Esophagus (tissue), 2 donors: ENCODE results near the gene RBM5. TPM values are rescaled to one million over a fixed set of nuclear protein-coding genes. Genes with fewer than 3 reads are reported as not detected.
A peak's percentile ranks its signal among the peaks of the same experiment; 100 is the strongest.

Experiments used
- H3K27ac ChIP-seq, 2 donors: one replicate each; pipeline ENCODE4 v1.5.1; 2013; ENCODE audit warnings: low read depth in 2 of 2, mild to moderate bottlenecking in 2 of 2, inconsistent platforms in 1 of 2, low read length in 1 of 2, moderate library complexity in 1 of 2
- H3K27me3 ChIP-seq, 2 donors: one replicate each; pipeline ENCODE4 v1.6.1; 2013; ENCODE audit warnings: low read length in 2 of 2, control low read depth in 1 of 2, mild to moderate bottlenecking in 1 of 2; ENCODE audit not compliant: insufficient read depth in 2 of 2, control insufficient read depth in 1 of 2
- H3K36me3 ChIP-seq, 2 donors: one replicate each; pipeline ENCODE4 v1.6.1; 2013; ENCODE audit warnings: low read length in 1 of 2; ENCODE audit not compliant: control insufficient read depth in 2 of 2, insufficient read depth in 2 of 2
- H3K4me1 ChIP-seq, 2 donors: one replicate each; pipeline ENCODE4 v1.6.1; 2013; ENCODE audit warnings: low read length in 1 of 2; ENCODE audit not compliant: control insufficient read depth in 2 of 2, insufficient read depth in 2 of 2
- H3K4me3 ChIP-seq, 2 donors: one replicate each; pipeline ENCODE4 v1.5.1; 2013; ENCODE audit warnings: low read length in 2 of 2, mild to moderate bottlenecking in 2 of 2, low read depth in 1 of 2, moderate library complexity in 1 of 2
- H3K9me3 ChIP-seq, 2 donors: one replicate each; pipeline ENCODE4 v1.6.1; 2013; ENCODE audit warnings: mild to moderate bottlenecking in 2 of 2, low read depth in 1 of 2, low read length in 1 of 2, moderate library complexity in 1 of 2; ENCODE audit not compliant: control insufficient read depth in 2 of 2, insufficient read depth in 1 of 2
- WGBS, 2 donors: extraction: QIAGEN DNeasy Blood & Tissue Kit; methylation state at CpG; one replicate each; pipeline ENCODE4 v1.1.7; 2013; 5-methylcytosine and 5-hydroxymethylcytosine counted together
- polyA plus RNA-seq, 2 donors: library from polyadenylated mRNA; stranded (reverse); fragments of 200-250 nt; gene quantifications; one replicate each; pipeline ENCODE4 v1.2.3, GENCODE V29; 2013
- donor health status: healthy with polysubstance abuse.
- donor health status: Bipolar disorder and iron deficiency.

The RBM5 gene
- polyA plus RNA-seq, 2 donors, result 62.0 to 97.4 TPM

DNA sequence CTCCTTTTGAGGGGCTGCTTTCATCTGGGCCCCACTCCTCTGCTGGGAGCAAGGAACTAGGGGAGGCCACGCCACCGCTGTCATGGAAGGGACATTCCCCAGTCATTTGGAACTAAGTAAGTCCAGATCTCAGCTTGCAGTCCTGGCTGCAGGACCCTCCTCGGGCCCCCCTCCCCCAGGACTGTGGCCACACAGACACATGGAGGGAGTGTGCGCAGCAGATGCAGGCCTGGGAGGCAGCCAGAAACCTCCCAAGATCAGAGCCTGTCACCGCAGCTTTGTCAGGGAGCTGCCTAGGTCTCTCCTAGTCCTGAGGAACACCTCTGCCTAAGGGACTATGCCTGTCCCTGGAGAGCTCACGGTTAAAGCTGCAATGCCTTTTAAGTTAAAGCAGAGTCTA is 59.1 kb downstream of the RBM5 start:
- Histone ChIP-seq H3K9me3 (no peaks in the 10 kb centered on the region), H3K27me3 (no peaks in the 10 kb centered on the region), H3K27ac (peak overlapping the region; percentile 26 to 64), H3K4me3 (no peak overlapping the region), H3K36me3 (no peaks in the 10 kb centered on the region), H3K4me1 (peaks cover 4 to 40% of the 10 kb centered on the region in 2 donors)
- WGBS, 2 donors, result 51 to 57% methylated on average over 6 of the region's 6 CpGs

GRCh38 chr3:50150404-50150750 is 61.7 kb downstream of the RBM5 start:
- no peak overlapping the region for H3K4me3 ChIP-seq
- H3K9me3 ChIP-seq, result no peaks in the 10 kb centered on the region
- H3K4me1 ChIP-seq, result peaks cover 4 to 51% of the 10 kb centered on the region in 2 donors
- H3K27ac ChIP-seq, result peak overlapping the region; percentile 94
- WGBS, 2 donors, result 52 to 56% methylated on average over 1 of the region's 1 CpG
- no peaks in the 10 kb centered on the region for H3K36me3 ChIP-seq
- H3K27me3 ChIP-seq, result no peaks in the 10 kb centered on the region

- peaks cover 4 to 50% of the 10 kb centered on the region in 2 donors for H3K4me1 ChIP-seq
- H3K27ac ChIP-seq, result peak overlapping the region; percentile 94
- H3K36me3 ChIP-seq, result no peaks in the 10 kb centered on the region
- H3K27me3 ChIP-seq, result no peaks in the 10 kb centered on the region
- no peaks in the 10 kb centered on the region for H3K9me3 ChIP-seq
- H3K4me3 ChIP-seq, result no peak overlapping the region
- 44 to 50% methylated on average over 13 to 18 of the region's 18 CpGs for WGBS, 2 donors
Measured at GRCh38 chr3:50150863-50151686, 62.4 kb downstream of the RBM5 start.

GRCh38 chr3:50151728-50152127 is 63.0 kb downstream of the RBM5 start:
- peaks cover 4 to 50% of the 10 kb centered on the region in 2 donors for H3K4me1 ChIP-seq

GRCh38 chr3:50153782-50154475 is 65.2 kb downstream of the RBM5 start:
- H3K27ac ChIP-seq, result peak overlapping the region; percentile 80 to 84
- no peaks in the 10 kb centered on the region for H3K9me3 ChIP-seq
- H3K4me1 ChIP-seq, result peaks cover 4 to 45% of the 10 kb centered on the region in 2 donors
- peak overlapping the region in 1 of 2 donors; percentile 89 for H3K4me3 ChIP-seq
- H3K36me3 ChIP-seq, result no peaks in the 10 kb centered on the region
- 48 to 49% methylated on average over 9 of the region's 9 CpGs for WGBS, 2 donors
- H3K27me3 ChIP-seq, result no peaks in the 10 kb centered on the region

More at GRCh38 chr3:50151728-50152127, 63.0 kb downstream of the RBM5 start:
- Histone ChIP-seq H3K27me3 (no peaks in the 10 kb centered on the region), H3K36me3 (no peaks in the 10 kb centered on the region), H3K9me3 (no peaks in the 10 kb centered on the region), H3K27ac (peak overlapping the region; percentile 94), H3K4me3 (no peak overlapping the region)
- WGBS, 2 donors, result 45 to 81% methylated on average over 4 to 5 of the region's 5 CpGs

DNA sequence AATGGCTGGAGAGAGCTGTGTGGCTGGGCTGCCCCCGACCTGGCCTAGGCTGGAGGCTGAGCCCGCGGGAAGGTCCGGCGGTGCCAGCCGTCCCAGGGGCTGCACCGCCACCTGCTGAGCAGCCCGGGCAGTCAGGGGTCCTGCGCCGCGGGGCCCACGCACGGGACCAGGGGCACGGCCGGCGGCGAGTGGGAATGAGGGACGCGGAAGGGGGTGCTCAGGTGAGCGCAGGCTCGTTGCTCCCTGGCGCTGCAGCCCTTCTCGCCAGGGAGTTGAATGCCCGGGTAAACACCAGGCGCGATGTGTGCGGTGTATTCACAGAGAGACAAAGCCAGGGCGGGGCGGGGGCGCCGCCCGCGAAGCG is 65.7 kb downstream of the RBM5 start:
- Histone ChIP-seq H3K27ac (peak overlapping the region; percentile 80 to 84), H3K27me3 (no peaks in the 10 kb centered on the region), H3K36me3 (no peaks in the 10 kb centered on the region), H3K4me3 (peak overlapping the region; percentile 35 to 89), H3K9me3 (no peaks in the 10 kb centered on the region), H3K4me1 (peaks cover 6 to 42% of the 10 kb centered on the region in 2 donors)
- WGBS, 2 donors, result 3 to 5% methylated on average over 26 to 34 of the region's 34 CpGs

GRCh38 chr3:50154840-50155490 is 66.2 kb downstream of the RBM5 start, which contains the start of gene SEMA3F:
Gene SEMA3F (plus strand): TSS chr3:50155324. CDS start chr3:50159623, 4,299 bp downstream.
- Histone ChIP-seq H3K9me3 (no peaks in the 10 kb centered on the region), H3K4me1 (peaks cover 9 to 43% of the 10 kb centered on the region in 2 donors), H3K27ac (peak within 1 kb of the TSS; percentile 88 to 98), H3K27me3 (no peaks in the 10 kb centered on the region), H3K36me3 (peaks cover 0 to 2% of the 10 kb centered on the region in 2 donors), H3K4me3 (peak within 1 kb of the TSS; percentile 85 to 89)
- WGBS, 2 donors, result 1% methylated on average over 29 to 98 of the region's 98 CpGs

- peak overlapping the region; percentile 85 to 89 for H3K4me3 ChIP-seq
- H3K27me3 ChIP-seq, result no peaks in the 10 kb centered on the region
- peaks cover 9 to 41% of the 10 kb centered on the region in 2 donors for H3K4me1 ChIP-seq
- 0 to 2% methylated on average over 37 of the region's 37 CpGs for WGBS, 2 donors
- H3K9me3 ChIP-seq, result no peaks in the 10 kb centered on the region
- peaks cover 0 to 7% of the 10 kb centered on the region in 2 donors for H3K36me3 ChIP-seq
- peak overlapping the region; percentile 88 to 98 for H3K27ac ChIP-seq
Measured at GRCh38 chr3:50155491-50155878, 66.8 kb downstream of the RBM5 start.

DNA sequence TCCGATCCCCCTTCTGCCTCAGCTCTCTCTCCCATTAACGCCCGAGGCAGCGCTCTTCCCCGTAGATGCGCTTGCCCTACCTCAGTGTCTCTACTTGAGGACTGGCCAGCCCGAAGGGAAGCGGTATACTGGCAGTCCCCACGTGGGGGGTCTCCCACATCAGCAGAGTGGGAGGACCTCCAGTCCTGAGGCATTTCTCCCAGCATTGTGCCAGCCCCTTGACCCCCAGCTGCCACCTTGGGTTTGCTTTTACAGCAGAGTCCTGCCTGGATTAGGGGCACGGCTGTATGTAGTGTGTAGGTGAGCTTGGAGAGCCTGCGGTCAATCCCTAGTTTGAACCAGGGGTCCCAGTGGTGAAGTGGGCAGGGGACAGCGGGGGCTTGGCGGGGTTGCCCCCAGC is 67.2 kb downstream of the RBM5 start:
- peaks cover 9 to 39% of the 10 kb centered on the region in 2 donors for H3K4me1 ChIP-seq

More for the DNA sequence above, 67.2 kb downstream of the RBM5 start:
- H3K4me3 ChIP-seq, result peak overlapping the region; percentile 85 to 89
- H3K27me3 ChIP-seq, result no peaks in the 10 kb centered on the region
- H3K36me3 ChIP-seq, result peaks cover 0 to 8% of the 10 kb centered on the region in 2 donors
- WGBS, 2 donors, result 27 to 31% methylated on average over 13 of the region's 13 CpGs
- H3K9me3 ChIP-seq, result no peaks in the 10 kb centered on the region
- H3K27ac ChIP-seq, result peak overlapping the region; percentile 88 to 98
